Measurements from ENCODE around the gene CSNK1A1. TPM values are rescaled to one million over a fixed set of nuclear protein-coding genes. Genes with fewer than 3 reads are reported as not detected.

CSNK1A1 gene
- polyA plus RNA-seq, 1 donor = 129 TPM

DNA sequence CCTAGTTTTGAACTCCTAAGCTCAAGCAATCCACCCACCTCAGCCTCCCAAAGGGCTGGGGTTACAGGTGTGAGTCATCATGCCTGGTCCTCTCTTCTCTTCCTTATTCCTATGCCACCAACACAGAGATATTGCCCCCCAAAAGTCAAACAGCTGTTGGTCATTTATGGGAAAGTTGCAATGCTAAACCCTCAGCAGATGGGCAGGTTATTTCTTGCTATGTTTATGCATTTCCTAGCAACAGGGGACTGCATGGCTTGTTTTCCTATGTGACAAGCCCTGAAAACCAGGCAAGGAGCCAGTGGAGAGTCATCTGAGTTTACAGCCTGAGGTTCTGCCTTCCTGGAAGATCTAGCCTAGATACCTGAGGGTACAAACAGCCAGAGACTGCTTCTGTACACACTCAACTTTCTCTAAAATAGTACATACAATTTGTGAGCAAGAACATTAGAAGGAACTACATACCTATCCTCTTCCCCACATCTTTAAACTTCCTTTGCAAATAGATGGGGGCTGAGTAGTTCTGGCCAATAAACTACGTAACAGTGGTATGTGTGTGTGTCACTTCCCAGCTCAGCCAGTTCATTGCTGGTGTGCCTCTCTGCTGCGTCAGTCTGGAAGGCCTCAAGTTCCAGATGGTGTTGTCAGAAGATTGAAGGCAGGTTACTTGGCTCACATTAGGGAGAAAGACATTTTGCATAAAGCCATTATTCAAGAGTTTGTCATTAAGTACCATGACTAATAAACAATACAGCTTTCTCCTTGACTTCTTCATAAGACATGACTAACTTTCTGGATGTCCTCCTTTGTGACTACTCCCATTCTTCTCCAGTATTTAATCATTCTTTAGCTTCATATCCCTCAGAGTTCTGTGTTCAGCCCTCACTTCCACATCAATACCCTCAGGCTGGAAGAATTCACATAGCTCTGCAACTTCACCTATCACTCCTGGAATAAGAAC lies 65.3 kb downstream of the CSNK1A1 start:
- H3K4me3 ChIP-seq (ENCODE audit: low read length) = no peak overlapping the region
- H3K9me3 ChIP-seq (ENCODE audit: control insufficient read depth, low read depth, low read length) = no peaks in the 10 kb centered on the region
- no peaks in the 10 kb centered on the region for H3K27me3 ChIP-seq (ENCODE audit: control insufficient read depth, insufficient read depth, low read length)
- peak; percentile 89 to 95 for DNase-seq
- no CpG with 5 or more reads among the region's 2 CpGs for WGBS (ENCODE audit: insufficient coverage, low lambda C conversion rate)
- H3K4me1 ChIP-seq (ENCODE audit: control insufficient read depth, insufficient read depth, low read length) = peaks cover 41% of the 10 kb centered on the region
- H3K36me3 ChIP-seq (ENCODE audit: control insufficient read depth, insufficient read depth, low read length) = no peaks in the 10 kb centered on the region
- peak overlapping the region; percentile 66 for H3K27ac ChIP-seq (ENCODE audit: low read length)

DNA sequence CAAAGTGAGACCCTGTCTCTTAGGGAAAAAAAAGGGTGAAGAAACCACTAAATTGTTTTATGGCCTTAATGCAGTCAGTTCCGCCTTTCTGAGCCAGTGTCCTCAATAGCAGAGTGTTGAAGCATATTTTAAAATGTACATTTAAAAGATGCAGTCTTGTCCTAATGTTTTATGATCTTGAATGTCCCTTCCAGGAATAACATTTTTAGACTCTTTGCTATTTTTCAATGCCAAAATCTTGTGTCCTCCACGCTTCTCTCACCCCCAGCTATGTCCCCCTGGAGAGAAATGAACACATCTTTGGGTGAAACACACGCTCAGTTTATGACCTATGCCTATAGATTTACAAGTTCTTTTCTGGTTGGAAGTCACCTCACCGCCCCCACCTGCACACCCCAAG lies 69.8 kb downstream of the CSNK1A1 start:
- Histone ChIP-seq H3K4me3 (ENCODE audit: low read length) (no peak overlapping the region), H3K27ac (ENCODE audit: low read length) (no peak overlapping the region), H3K9me3 (ENCODE audit: control insufficient read depth, low read depth, low read length) (no peaks in the 10 kb centered on the region), H3K27me3 (ENCODE audit: control insufficient read depth, insufficient read depth, low read length) (no peaks in the 10 kb centered on the region), H3K36me3 (ENCODE audit: control insufficient read depth, insufficient read depth, low read length) (no peaks in the 10 kb centered on the region), H3K4me1 (ENCODE audit: control insufficient read depth, insufficient read depth, low read length) (peaks cover 33% of the 10 kb centered on the region)
- WGBS (ENCODE audit: insufficient coverage, low lambda C conversion rate) = no CpG with 5 or more reads among the region's 4 CpGs
- no peak for DNase-seq

DNA sequence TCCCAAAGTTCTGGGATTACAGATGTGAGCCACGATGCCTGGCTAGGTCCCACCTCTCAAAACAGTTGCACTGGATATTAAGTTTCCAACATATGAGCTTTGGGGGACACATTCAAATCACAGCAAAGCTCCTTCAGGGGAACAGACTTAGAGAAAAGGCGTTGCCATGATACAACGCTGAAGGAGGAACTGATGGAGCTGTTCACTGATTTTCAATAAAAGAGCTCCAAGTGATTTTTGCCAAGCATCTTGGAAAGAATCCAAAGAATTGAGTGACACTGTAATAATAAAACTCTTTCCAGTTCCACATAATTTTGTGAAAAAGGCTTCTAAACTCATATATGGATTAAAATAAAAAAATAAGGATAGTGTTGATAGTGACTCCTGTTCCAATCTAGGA lies 72.5 kb downstream of the CSNK1A1 start:
- 100% methylated on average over 1 of the region's 3 CpGs for WGBS (ENCODE audit: insufficient coverage, low lambda C conversion rate)
- H3K27ac ChIP-seq (ENCODE audit: low read length) = no peak overlapping the region
- no peak for DNase-seq
- no peak overlapping the region for H3K4me3 ChIP-seq (ENCODE audit: low read length)
- H3K4me1 ChIP-seq (ENCODE audit: control insufficient read depth, insufficient read depth, low read length) = peaks cover 25% of the 10 kb centered on the region
- H3K36me3 ChIP-seq (ENCODE audit: control insufficient read depth, insufficient read depth, low read length) = no peaks in the 10 kb centered on the region
- no peaks in the 10 kb centered on the region for H3K27me3 ChIP-seq (ENCODE audit: control insufficient read depth, insufficient read depth, low read length)
- no peaks in the 10 kb centered on the region for H3K9me3 ChIP-seq (ENCODE audit: control insufficient read depth, low read depth, low read length)

DNA sequence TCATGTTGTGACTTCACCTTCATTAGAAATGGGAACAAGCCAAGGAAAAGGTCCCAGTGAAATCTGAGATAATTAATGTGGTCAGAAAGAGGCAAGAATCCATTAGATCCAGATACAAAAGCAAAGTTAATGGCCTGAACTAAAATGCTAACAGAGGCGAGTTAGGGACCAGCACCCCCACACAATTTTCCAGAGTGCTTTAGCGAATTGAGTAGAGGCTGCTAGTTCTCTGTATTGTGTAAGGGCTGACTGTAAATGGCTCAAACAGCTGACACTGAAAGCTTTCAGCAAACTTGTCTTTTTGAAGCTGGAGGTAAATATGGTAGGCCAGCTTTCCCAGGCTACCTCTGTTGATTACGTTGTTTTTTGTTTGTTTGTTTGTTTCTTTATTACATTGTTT lies 75.5 kb downstream of the CSNK1A1 start:
- no peak overlapping the region for H3K4me3 ChIP-seq (ENCODE audit: low read length)
- no peaks in the 10 kb centered on the region for H3K27me3 ChIP-seq (ENCODE audit: control insufficient read depth, insufficient read depth, low read length)
- no peaks in the 10 kb centered on the region for H3K36me3 ChIP-seq (ENCODE audit: control insufficient read depth, insufficient read depth, low read length)
- H3K9me3 ChIP-seq (ENCODE audit: control insufficient read depth, low read depth, low read length) = no peaks in the 10 kb centered on the region
- peaks cover 25% of the 10 kb centered on the region for H3K4me1 ChIP-seq (ENCODE audit: control insufficient read depth, insufficient read depth, low read length)
- WGBS (ENCODE audit: insufficient coverage, low lambda C conversion rate) = no CpG with 5 or more reads among the region's 3 CpGs
- no peak for DNase-seq
- H3K27ac ChIP-seq (ENCODE audit: low read length) = no peak overlapping the region

DNA sequence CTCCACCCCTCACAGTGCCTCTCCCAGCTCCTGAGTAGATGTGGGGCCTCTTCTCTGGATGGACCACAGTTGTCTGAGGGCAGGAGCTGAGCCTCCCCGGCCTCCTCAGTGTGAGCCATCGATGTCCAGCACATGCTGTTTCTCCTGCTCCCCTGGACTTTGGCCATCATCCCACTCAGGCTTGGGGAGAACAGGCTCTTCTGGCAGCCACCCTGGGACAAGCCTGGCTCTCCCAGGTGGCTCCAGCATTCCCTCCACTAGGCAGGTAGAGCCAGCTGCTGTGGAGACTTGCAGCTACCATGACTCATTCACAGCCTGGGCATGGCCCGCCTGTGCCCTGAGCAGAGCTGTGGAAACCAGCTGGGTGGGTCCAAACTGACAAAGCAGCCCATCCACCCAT lies 77.0 kb downstream of the CSNK1A1 start:
- Histone ChIP-seq H3K27ac (ENCODE audit: low read length) (no peak overlapping the region), H3K4me1 (ENCODE audit: control insufficient read depth, insufficient read depth, low read length) (peaks cover 28% of the 10 kb centered on the region), H3K27me3 (ENCODE audit: control insufficient read depth, insufficient read depth, low read length) (no peaks in the 10 kb centered on the region), H3K9me3 (ENCODE audit: control insufficient read depth, low read depth, low read length) (no peaks in the 10 kb centered on the region), H3K36me3 (ENCODE audit: control insufficient read depth, insufficient read depth, low read length) (no peaks in the 10 kb centered on the region), H3K4me3 (ENCODE audit: low read length) (no peak overlapping the region)
- peak in 1 of 2 donors; percentile 57 for DNase-seq
- no CpG with 5 or more reads among the region's 3 CpGs for WGBS (ENCODE audit: insufficient coverage, low lambda C conversion rate)

DNA sequence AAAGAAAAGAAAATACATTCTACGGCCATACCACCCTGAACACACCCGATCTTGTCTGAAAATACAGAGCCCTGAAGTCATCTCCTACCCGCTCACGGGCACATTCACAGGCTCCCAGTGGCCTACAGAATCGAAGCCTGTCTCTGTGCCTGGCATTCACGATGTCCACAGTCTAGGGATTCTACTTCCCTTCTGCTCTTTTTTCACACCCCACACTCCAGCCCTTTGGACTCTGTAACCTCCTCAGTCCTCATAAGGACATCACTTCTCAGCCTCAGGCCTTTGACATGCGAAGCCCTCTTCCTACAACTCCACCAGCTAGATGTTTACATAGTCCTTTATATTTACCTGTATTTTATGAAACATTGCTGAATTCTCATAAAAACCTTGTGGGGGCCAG lies 77.8 kb downstream of the CSNK1A1 start:
- peaks cover 28% of the 10 kb centered on the region for H3K4me1 ChIP-seq (ENCODE audit: control insufficient read depth, insufficient read depth, low read length)
- no CpG with 5 or more reads among the region's 7 CpGs for WGBS (ENCODE audit: insufficient coverage, low lambda C conversion rate)
- DNase-seq = peak in 1 of 2 donors; percentile 61
- no peaks in the 10 kb centered on the region for H3K27me3 ChIP-seq (ENCODE audit: control insufficient read depth, insufficient read depth, low read length)
- H3K36me3 ChIP-seq (ENCODE audit: control insufficient read depth, insufficient read depth, low read length) = no peaks in the 10 kb centered on the region
- no peak overlapping the region for H3K27ac ChIP-seq (ENCODE audit: low read length)
- H3K4me3 ChIP-seq (ENCODE audit: low read length) = no peak overlapping the region
- no peaks in the 10 kb centered on the region for H3K9me3 ChIP-seq (ENCODE audit: control insufficient read depth, low read depth, low read length)

DNA sequence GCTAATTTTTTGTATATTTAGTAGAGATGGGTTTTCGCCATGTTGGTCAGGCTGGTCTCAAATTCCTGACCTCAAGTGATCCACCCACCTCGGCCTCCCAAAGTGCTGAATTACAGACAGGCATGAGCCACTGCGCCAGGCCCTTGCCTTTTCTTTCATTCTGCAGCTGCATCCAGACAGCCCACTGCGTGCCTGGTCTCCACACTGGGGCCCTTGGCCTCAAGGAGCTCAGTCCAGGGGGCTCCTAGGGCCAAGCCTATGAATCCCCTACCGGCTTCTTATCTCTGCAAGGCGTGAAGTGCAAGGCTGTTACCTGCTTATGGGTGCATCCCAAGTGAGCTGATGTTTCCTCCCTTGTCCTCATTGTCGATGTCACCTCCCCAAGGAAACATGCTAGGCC lies 78.8 kb downstream of the CSNK1A1 start:
- WGBS (ENCODE audit: insufficient coverage, low lambda C conversion rate) = no CpG with 5 or more reads among the region's 7 CpGs
- Histone ChIP-seq H3K9me3 (ENCODE audit: control insufficient read depth, low read depth, low read length) (no peaks in the 10 kb centered on the region), H3K27ac (ENCODE audit: low read length) (peak overlapping the region; percentile 90), H3K27me3 (ENCODE audit: control insufficient read depth, insufficient read depth, low read length) (no peaks in the 10 kb centered on the region), H3K4me3 (ENCODE audit: low read length) (no peak overlapping the region), H3K36me3 (ENCODE audit: control insufficient read depth, insufficient read depth, low read length) (no peaks in the 10 kb centered on the region), H3K4me1 (ENCODE audit: control insufficient read depth, insufficient read depth, low read length) (peaks cover 28% of the 10 kb centered on the region)
- no peak for DNase-seq

DNA sequence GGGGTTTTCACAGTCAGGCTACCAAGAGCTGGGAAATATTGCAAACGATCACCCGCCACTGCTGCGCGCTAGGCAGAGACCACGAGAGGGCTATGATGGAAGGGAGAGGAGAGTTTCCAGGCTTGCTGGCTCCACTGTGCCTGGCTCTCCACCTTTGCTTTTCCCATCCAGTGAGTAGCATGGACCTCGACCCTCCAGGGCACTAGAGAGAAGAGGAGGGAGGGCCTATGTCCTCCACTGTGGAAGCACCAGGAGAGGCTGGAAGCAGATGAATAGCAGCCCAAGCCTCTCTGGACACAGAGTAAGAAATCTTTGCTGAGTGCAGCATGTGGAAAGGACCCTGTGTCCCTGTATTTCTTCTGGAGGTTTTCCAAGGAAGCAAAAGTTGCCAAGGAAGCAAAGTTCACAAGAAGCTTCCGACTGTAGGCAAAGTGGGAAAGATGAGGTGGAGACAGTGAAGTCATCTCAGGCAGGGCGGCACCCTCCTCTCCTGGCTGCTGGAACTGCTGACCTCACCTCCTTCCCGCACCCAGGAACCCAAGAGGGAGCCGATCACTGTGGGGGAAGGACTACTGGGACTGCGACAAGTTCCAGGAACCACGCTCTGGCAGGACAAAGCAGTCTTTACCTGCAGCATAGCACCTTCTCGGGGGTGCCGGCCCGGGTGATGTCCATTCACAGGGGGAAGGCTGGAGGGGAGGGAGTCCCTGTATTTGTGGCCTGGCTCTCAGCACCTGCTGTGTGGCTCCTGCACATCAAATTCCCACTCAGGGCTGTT lies 79.6 kb downstream of the CSNK1A1 start:
- WGBS (ENCODE audit: insufficient coverage, low lambda C conversion rate) = no CpG with 5 or more reads among the region's 15 CpGs
- Histone ChIP-seq H3K36me3 (ENCODE audit: control insufficient read depth, insufficient read depth, low read length) (no peaks in the 10 kb centered on the region), H3K9me3 (ENCODE audit: control insufficient read depth, low read depth, low read length) (no peaks in the 10 kb centered on the region), H3K27me3 (ENCODE audit: control insufficient read depth, insufficient read depth, low read length) (no peaks in the 10 kb centered on the region), H3K4me1 (ENCODE audit: control insufficient read depth, insufficient read depth, low read length) (peaks cover 32% of the 10 kb centered on the region), H3K27ac (ENCODE audit: low read length) (peak overlapping the region; percentile 90), H3K4me3 (ENCODE audit: low read length) (no peak overlapping the region)
- DNase-seq = peak; percentile 86 to 96

DNA sequence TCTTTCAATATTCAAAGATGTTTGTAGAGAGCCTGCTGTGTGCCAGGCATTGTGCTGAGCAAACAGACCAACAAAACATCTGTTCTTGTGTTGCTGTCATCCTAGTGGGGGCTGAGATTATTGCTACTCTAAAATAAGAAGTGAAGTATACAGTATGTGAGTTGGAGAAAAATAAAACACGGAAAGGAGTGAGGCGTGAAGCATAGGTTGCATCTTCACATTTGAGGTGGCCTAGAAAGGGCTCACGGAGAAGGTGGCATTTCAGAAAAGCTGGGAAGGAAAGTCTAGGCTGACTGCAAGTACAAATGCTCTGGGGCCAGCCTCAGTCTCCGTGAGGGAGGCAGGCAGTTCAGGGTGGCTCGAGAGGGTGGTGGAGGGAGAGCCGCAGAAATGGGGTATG lies 80.3 kb downstream of the CSNK1A1 start:
- Histone ChIP-seq H3K27ac (ENCODE audit: low read length) (peak overlapping the region; percentile 90), H3K27me3 (ENCODE audit: control insufficient read depth, insufficient read depth, low read length) (no peaks in the 10 kb centered on the region), H3K4me3 (ENCODE audit: low read length) (no peak overlapping the region), H3K36me3 (ENCODE audit: control insufficient read depth, insufficient read depth, low read length) (no peaks in the 10 kb centered on the region), H3K4me1 (ENCODE audit: control insufficient read depth, insufficient read depth, low read length) (peaks cover 39% of the 10 kb centered on the region), H3K9me3 (ENCODE audit: control insufficient read depth, low read depth, low read length) (no peaks in the 10 kb centered on the region)
- no peak for DNase-seq
- WGBS (ENCODE audit: insufficient coverage, low lambda C conversion rate) = no CpG with 5 or more reads among the region's 6 CpGs

DNA sequence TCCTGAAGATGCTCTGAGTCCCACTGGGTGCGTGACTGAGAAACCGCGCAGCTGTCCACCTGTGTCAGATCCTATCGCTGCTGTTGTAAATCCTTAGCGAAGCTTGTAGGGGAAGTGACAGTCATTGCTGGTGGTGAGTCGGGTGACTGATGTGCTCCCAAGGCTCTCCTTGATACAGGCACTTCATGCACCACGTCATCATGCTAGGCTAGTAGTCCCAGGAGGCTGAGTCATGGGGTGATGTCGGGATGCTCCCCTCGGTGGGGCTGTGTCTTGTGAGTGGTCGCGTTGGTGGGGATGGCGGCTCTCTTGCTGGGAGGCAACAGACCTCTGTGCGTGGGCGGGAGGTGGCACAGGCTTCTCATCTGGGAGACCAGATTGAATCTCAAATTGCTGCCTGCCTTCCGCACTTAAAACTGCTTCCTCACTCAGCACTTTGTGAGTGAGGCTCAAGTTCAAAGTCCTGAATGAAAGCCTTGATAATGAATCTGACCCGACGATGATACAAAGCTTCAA lies 84.7 kb downstream of the CSNK1A1 start:
- Histone ChIP-seq H3K36me3 (ENCODE audit: control insufficient read depth, insufficient read depth, low read length) (no peaks in the 10 kb centered on the region), H3K4me3 (ENCODE audit: low read length) (no peak overlapping the region), H3K4me1 (ENCODE audit: control insufficient read depth, insufficient read depth, low read length) (peaks cover 40% of the 10 kb centered on the region), H3K27ac (ENCODE audit: low read length) (peak overlapping the region; percentile 27), H3K9me3 (ENCODE audit: control insufficient read depth, low read depth, low read length) (no peaks in the 10 kb centered on the region), H3K27me3 (ENCODE audit: control insufficient read depth, insufficient read depth, low read length) (no peaks in the 10 kb centered on the region)
- DNase-seq = peak in 1 of 2 donors; percentile 80
- no CpG with 5 or more reads among the region's 17 CpGs for WGBS (ENCODE audit: insufficient coverage, low lambda C conversion rate)

Measured in large intestine (tissue), 3 donors.